Keratinocyte (primary cell): ENCODE results near the gene SWAP70. TPM values are rescaled to one million over a fixed set of nuclear protein-coding genes. Genes with fewer than 3 reads are reported as not detected.

Experiments used
- DNase-seq: peaks from one replicate; pipeline ENCODE4 v3.0.0-alpha.2; 2011; ENCODE audit warnings: low read depth, missing footprints, low spot score
- FAIRE-seq: peaks from 2 replicates; lab custom pipeline; 2011; peaks lifted over from hg19 to GRCh38; lab: Jason Lieb, UNC
- H2AFZ ChIP-seq: 2 replicates; pipeline ENCODE4 v1.6.0; 2012; ENCODE audit warnings: low read length, control low read depth, inconsistent platforms; ENCODE audit not compliant: control insufficient read depth
- H3K27ac ChIP-seq: 2 replicates; pipeline ENCODE4 v1.5.1; 2011; ENCODE audit warnings: low read length; ENCODE audit not compliant: control insufficient read depth, insufficient read depth
- H3K27me3 ChIP-seq: 3 replicates; pipeline ENCODE4 v1.6.0; 2011; ENCODE audit warnings: low read length; ENCODE audit not compliant: control insufficient read depth, insufficient read depth; ENCODE audit errors: extremely low read depth
- H3K36me3 ChIP-seq, 2 experiments: 2 replicates in 1 of 2; 3 replicates in 1 of 2; pipeline ENCODE4 v1.5.1; 2011; ENCODE audit warnings: low read length in 2 of 2, mild to moderate bottlenecking in 1 of 2; ENCODE audit not compliant: control insufficient read depth in 2 of 2, insufficient read depth in 2 of 2; ENCODE audit errors: extremely low read depth in 1 of 2
- H3K4me1 ChIP-seq: 3 replicates; pipeline ENCODE4 v1.5.1; 2011; ENCODE audit warnings: low read length; ENCODE audit not compliant: control insufficient read depth, insufficient read depth; ENCODE audit errors: extremely low read depth
- H3K4me2 ChIP-seq: 3 replicates; pipeline ENCODE4 v1.6.0; 2011; ENCODE audit warnings: low read depth, low read length; ENCODE audit not compliant: control insufficient read depth, insufficient read depth; ENCODE audit errors: extremely low read depth
- H3K4me3 ChIP-seq, 3 experiments: fragments of 200-600 bp in 1 of 3; sonication (generic) in 1 of 3; 2 replicates in 2 of 3; 3 replicates in 1 of 3; pipeline ENCODE4 v1.5.1; 2011 to 2016; ENCODE audit warnings: low read length in 3 of 3, mild to moderate bottlenecking in 3 of 3, control low read depth in 2 of 3, inconsistent platforms in 1 of 3, low read depth in 1 of 3, mixed read lengths in 1 of 3, mixed run types in 1 of 3, moderate library complexity in 1 of 3; ENCODE audit not compliant: control insufficient read depth in 2 of 3, insufficient read depth in 2 of 3; ENCODE audit errors: extremely low read depth in 1 of 3
- H3K79me2 ChIP-seq: 2 replicates; pipeline ENCODE4 v1.6.0; 2012; ENCODE audit warnings: low read length; ENCODE audit not compliant: control insufficient read depth, insufficient read depth
- H3K9ac ChIP-seq: 3 replicates; pipeline ENCODE4 v1.6.0; 2011; ENCODE audit warnings: low read length; ENCODE audit not compliant: control insufficient read depth, insufficient read depth; ENCODE audit errors: extremely low read depth
- H3K9me1 ChIP-seq: 3 replicates; pipeline ENCODE4 v1.6.0; 2011; ENCODE audit warnings: low read length; ENCODE audit not compliant: control insufficient read depth, insufficient read depth; ENCODE audit errors: extremely low read depth
- H3K9me3 ChIP-seq: 2 replicates; pipeline ENCODE4 v1.5.1; 2012; ENCODE audit warnings: low read depth, low read length; ENCODE audit not compliant: control insufficient read depth
- H4K20me1 ChIP-seq: 3 replicates; pipeline ENCODE4 v1.6.0; 2011; ENCODE audit warnings: low read length; ENCODE audit not compliant: control insufficient read depth, insufficient read depth; ENCODE audit errors: extremely low read depth
- EZH2 ChIP-seq: IDR thresholded peaks from one replicate; pipeline ENCODE4 v1.6.1; 2012; ENCODE audit warnings: inconsistent platforms, mild to moderate bottlenecking, low read length, moderate library complexity
- dilution Hi-C: fragments of 300-500 bp; cut with MboI; formaldehyde crosslinking; loops from one replicate; pipeline ENCODE4 v1.7.0; 2020; ENCODE audit warnings: low sequenced_read_pairs; ENCODE audit not compliant: extremely low pct_ligation_motif_present
- polyA plus RNA-seq, 5 experiments: library from polyadenylated mRNA; depleted of rRNA in 3 of 5; stranded (reverse) in 3 of 5; stranded (forward) in 1 of 5; unstranded in 1 of 5; fragments of >200 nt; gene quantifications; 1 replicate in 1 of 5; 2 replicates in 3 of 5; 3 replicates in 1 of 5; pipeline versions ENCODE4 v1.2.1 to v1.2.3, GENCODE V29; 2011 to 2012; ENCODE audit warnings: missing spikeins in 2 of 5, low read depth in 1 of 5, low replicate concordance in 1 of 5
- TF ChIP-seq, protein P1 (sequence below), 3 experiments: IDR thresholded peaks in 1 of 3; conservative IDR thresholded peaks in 1 of 3; optimal IDR thresholded peaks in 1 of 3; 2 replicates in 2 of 3; 3 replicates in 1 of 3; pipeline versions ENCODE3 to v1.5.1; 2011; ENCODE audit warnings: low read length in 3 of 3, mild to moderate bottlenecking in 3 of 3, moderate library complexity in 2 of 3, control low read depth in 1 of 3, inconsistent platforms in 1 of 3; ENCODE audit not compliant: insufficient read depth in 2 of 3; ENCODE audit errors: extremely low read depth in 1 of 3

Gene SWAP70
- polyA plus RNA-seq, 1 donor (not counting 4 experiments of a cell fraction or from before 2014, with no cell fraction given): 28.5 TPM

DNA sequence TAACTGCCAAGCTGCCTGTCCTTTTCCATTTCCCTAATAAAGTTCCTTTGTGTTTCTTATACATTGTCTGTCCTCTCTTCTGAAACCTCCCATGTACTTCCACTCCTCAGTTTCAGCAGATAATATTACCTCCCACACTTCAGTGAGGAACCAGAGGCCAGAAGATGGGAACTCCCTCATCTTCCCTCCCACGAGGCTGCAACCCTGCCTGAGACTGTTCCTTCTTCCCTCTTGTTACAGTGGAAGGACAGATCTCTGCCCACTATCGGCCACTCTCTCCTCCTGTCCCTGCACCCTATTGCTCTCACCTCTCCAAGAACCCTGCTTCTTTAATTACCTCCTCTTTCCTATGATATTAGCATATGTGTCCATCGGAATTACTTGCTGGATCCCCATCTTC lies 38.1 kb upstream of the SWAP70 start:
- no peaks in the 10 kb centered on the region for H3K36me3 ChIP-seq
- FAIRE-seq: no peak
- H3K4me1 ChIP-seq: peaks cover 5% of the 10 kb centered on the region
- DNase-seq: no peak
- H3K9ac ChIP-seq: no peak overlapping the region
- no peak overlapping the region for H3K27ac ChIP-seq
- no peak overlapping the region for H3K4me2 ChIP-seq
- no peaks in the 10 kb centered on the region for H3K9me3 ChIP-seq
- H3K9me1 ChIP-seq: no peaks in the 10 kb centered on the region
- H3K27me3 ChIP-seq: no peaks in the 10 kb centered on the region
- no peak overlapping the region for H2AFZ ChIP-seq
- H3K4me3 ChIP-seq: no peak overlapping the region
- H4K20me1 ChIP-seq: no peaks in the 10 kb centered on the region
- no peaks in the 10 kb centered on the region for H3K79me2 ChIP-seq
- dilution Hi-C loops: no loop called here
- TF ChIP-seq, protein P1, sequence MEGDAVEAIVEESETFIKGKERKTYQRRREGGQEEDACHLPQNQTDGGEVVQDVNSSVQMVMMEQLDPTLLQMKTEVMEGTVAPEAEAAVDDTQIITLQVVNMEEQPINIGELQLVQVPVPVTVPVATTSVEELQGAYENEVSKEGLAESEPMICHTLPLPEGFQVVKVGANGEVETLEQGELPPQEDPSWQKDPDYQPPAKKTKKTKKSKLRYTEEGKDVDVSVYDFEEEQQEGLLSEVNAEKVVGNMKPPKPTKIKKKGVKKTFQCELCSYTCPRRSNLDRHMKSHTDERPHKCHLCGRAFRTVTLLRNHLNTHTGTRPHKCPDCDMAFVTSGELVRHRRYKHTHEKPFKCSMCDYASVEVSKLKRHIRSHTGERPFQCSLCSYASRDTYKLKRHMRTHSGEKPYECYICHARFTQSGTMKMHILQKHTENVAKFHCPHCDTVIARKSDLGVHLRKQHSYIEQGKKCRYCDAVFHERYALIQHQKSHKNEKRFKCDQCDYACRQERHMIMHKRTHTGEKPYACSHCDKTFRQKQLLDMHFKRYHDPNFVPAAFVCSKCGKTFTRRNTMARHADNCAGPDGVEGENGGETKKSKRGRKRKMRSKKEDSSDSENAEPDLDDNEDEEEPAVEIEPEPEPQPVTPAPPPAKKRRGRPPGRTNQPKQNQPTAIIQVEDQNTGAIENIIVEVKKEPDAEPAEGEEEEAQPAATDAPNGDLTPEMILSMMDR (optimal IDR thresholded peaks at IDR 0.05 in 1 of 3, IDR thresholded peaks at IDR 0.05 in 1 of 3, conservative IDR thresholded peaks at IDR 0.05 in 1 of 3; ENCODE audit: extremely low read depth in 1 of 3, insufficient read depth in 2 of 3, low read length in 3 of 3): no peak
- no peak for TF ChIP-seq EZH2

DNA sequence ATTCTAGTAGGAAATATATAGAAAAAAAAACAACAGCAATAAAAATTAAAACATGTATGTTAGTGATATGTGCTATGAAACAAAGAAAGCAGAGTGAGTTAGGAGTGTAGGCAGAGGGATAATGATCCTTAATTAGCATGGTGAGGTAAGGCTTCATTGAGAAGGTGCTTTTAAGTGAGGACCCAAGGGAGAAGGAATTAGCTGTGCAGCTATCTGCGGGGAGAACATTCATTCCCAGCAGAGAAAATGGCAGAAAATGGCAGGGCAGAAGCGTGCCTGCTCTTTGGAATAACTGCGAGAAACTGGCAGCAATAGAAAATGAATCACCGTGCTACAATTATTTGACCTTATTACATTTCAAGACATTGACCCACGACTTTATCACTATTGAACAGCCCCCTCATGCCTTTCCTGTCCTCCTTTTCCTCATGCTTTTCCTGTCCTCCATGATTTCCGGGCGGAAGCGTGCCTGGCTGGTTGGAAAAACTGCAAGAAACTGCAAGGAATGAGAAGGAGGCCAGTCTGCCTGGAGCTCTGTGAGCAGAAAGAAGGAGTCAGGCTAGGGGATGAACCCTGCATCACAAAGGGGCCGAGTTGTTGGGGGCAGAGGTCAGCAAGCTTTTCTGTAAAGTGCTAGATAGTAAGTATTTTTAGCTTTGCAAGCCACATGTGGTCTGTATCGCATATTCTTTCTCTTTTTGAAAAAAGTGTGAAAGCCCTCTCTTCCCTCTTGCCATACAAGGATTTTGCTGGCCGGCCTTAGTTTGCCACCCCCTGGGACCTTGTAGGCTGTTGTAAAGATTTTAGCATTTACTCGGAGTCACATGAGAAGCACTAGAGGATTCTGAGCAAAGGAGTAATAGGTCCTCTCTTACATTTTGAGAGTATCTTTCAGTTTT lies 37.1 kb upstream of the SWAP70 start:
- DNase-seq: no peak
- Histone ChIP-seq H3K4me1 (peaks cover 5% of the 10 kb centered on the region), H3K36me3 (no peaks in the 10 kb centered on the region), H3K27ac (no peak overlapping the region), H3K79me2 (no peaks in the 10 kb centered on the region), H3K9me3 (no peaks in the 10 kb centered on the region), H3K4me3 (no peak overlapping the region), H3K4me2 (no peak overlapping the region), H3K27me3 (no peaks in the 10 kb centered on the region), H3K9me1 (no peaks in the 10 kb centered on the region), H4K20me1 (no peaks in the 10 kb centered on the region), H2AFZ (no peak overlapping the region), H3K9ac (no peak overlapping the region)
- TF ChIP-seq, protein P1 (optimal IDR thresholded peaks at IDR 0.05 in 1 of 3, IDR thresholded peaks at IDR 0.05 in 1 of 3, conservative IDR thresholded peaks at IDR 0.05 in 1 of 3; ENCODE audit: extremely low read depth in 1 of 3, insufficient read depth in 2 of 3, low read length in 3 of 3): no peak
- TF ChIP-seq EZH2: no peak
- no peak for FAIRE-seq
- dilution Hi-C loops: no loop called here
